ENCODE results near the gene EPC1.
A peak's percentile ranks its signal among the peaks of the same experiment; 100 is the strongest.
"Not testable (repeated sequence)": the region's sequence is repeated elsewhere in the genome, so short reads cannot be mapped to it uniquely, and the experiment has no call there.

EPC1 gene

DNA sequence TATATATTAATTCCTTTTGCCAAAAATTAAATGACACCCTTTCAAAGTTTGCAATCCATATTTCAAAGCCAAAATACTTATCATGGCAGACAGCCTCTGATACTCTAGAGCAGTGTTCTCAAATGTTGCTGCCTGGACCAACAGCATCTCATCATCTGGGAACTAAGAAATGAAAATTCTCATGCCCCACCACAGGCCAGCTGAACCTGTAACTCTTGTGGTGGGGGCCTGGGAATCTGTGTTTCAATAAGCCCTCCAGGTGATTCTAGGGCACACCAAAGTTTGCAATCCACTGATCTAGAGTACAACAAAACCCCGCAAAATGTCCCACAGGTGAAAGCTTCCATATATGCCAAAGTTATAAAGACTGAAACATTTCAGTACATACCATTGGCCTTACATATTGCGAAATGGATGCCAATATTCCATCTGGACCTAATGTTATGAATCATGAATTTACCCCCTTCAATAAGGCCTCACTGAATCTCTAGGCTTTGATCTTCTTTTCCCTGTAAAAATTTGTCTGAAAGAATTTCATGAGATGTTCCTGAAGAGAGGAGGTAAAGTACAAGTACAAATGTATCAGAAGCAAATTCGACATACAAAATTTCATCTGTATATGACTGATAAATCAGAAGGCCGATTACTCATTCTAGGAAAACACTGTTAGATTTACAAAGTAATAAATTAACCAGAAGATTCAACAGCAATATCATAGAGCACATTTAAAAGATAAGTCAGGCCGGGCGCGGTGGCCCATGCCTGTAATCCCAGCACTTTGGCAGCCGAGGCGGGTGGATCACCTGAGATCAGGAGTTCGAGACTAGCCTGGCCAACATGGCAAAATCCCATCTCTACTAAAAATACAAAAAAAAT, 25.3 kb upstream of the EPC1 start:
- no peak for DNase-seq

DNA sequence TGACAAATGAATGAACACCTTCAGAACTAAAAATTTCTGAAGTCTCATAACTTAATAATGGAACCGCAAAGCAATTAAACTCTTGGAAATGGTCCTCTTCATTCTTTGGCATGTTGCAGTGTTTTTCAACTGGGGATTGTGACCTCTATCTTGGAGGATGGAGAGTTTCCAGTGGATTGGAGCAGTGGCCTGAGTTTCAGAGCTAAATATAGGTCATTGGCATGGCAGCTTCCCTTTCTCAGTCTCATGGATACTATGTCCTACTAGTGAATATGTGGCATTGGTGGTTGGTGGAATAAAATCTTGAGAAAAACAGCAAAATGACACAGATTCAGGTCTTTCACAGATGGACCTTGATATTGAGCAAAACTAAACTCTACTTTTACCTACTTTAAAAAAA, 24.1 kb upstream of the EPC1 start:
- no peak for DNase-seq

DNA sequence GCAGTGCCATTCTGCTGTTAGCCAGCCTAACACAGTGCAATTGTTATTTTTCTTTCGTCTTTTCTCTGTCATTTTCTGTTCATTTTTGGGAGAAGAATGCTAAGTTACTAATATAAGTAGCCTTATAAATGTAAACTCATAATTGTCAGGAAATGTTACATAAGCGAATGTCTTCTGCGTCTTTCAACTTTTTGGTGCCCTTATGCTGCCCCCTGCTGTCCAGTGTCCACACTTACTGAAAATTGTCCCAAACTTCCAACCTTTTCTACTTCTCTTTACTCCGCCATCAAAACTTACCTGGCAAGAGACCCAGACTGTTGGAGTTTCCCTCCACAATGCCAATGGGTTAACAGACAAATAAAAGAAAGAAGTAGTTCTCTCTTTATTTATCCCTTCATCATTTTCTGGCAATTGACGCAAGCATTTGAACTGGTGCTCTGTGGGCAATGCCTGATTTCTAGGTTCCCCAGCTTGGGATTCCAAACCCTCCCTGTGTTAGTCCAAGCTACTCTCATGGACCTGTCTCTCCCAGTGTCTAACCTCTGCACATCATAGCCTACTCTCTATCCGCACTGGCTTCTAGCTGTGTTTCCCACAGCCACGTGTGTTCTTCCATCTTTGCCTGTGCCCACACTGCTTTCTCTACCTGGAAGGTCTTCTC, 21.0 kb upstream of the EPC1 start:
- DNase-seq, result peak; percentile 19

DNA sequence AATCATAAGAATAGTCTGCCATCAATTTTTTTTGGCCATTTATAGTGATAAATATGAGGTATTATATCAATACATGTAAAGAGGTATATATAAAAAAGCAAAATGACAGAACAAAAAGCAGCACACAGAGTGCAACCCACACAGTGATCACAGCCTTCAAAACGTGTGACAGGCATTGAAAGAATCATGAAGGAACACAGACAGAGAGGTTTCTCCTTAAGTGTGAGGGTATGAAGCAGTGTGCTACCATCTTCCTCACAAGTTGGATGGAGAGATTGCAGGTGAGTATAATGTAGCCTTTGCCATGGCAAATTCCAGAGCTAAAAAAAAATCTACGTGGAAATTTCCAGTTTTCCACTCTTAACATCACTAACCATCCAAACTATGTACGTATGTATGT, 19.6 kb upstream of the EPC1 start:
- no peak for DNase-seq

DNA sequence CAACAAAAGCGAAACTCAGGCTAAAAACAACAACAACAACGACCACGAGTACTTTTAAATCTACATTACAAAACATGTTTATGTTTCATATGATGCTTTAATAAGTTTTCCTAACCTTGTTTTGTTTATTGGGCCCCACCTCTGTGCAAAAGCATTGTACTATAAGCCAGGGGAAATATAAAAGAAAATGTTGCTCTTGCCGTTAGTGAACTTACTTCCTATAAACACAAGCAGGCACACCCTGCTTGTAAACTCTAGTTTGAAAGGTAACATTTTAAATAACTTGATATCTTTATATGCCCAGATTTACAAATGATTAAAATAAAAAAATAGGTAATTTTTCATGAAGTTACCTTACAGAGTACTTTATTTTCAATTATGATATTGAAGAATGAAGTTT, 19.2 kb upstream of the EPC1 start:
- no peak for DNase-seq

DNA sequence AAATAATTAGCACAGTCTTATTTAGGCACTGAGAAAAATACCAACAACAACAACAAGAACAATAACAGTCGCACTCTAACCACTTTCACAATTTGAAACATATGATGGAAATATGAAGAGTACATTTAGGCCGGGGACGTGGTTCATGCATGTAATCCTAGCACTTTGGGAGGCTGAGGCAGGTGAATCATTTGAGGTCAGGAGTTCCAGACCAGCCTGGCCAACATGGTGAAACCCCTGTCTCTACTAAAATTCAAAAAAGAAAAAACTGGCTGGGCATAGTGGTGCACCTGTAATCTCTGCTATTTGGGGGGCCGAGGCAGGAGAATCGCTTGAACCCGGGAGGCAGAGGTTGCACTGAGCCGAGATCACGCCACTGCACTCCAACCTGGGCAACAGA, 18.4 kb upstream of the EPC1 start:
- DNase-seq, result not testable (repeated sequence)

DNA sequence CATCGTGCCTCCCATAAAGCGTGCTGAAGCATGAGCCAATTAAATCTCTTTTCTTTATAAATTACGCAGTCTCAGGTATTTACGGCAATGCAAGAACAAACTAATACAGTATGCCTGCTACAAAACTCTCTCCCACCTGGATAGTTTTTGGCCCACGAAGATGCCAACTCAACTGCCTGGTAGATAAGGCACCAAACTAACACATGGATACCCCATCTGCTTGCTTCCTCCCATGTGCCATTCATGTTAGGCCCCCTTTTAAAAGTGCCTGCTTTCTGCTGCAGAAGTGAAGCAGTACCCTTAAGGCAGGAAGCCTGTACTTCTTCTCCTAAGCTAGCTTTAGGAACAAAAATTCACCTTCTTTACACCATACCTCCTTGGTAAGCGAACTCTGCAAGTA, 15.6 kb upstream of the EPC1 start:
- no peak for DNase-seq

DNA sequence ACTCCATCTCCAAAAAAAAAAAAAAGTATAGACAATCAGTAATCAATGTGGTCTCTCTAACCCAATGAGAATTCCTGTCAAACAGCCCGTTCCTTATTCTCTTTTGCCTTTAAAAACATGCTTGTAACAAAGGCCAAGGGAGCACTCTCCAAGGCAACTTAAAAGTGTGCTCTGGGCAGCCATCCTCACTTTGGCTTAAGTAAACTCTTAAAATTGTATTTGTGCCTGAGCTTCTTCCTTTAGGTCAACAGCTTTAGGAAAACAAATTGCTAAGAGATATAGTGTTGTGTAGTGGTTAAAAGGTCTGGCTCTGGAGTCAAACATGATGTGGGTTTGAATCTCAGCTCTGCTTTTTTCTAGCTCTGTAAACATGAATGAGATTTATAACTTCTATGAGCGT, 13.9 kb upstream of the EPC1 start:
- DNase-seq, result no peak

DNA sequence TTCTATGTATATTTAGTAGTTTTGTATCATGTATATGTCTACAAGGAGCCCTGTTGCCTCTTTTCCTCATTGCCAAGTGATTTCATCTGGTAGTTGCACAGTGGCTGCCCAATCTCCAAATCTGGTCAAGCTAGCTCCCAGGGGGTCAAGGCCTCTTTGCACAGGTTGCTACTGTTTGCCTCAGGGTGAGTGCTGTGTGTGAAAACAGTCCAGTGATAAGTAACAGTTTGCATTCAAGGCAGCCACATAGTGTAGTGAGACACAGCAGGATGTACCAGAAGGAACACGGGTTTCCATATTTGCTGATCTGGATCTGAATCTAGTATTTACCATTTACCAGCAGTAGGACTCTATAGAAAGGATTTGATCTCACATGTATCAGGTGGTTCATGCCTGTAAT, 13.3 kb upstream of the EPC1 start:
- DNase-seq, result no peak

DNA sequence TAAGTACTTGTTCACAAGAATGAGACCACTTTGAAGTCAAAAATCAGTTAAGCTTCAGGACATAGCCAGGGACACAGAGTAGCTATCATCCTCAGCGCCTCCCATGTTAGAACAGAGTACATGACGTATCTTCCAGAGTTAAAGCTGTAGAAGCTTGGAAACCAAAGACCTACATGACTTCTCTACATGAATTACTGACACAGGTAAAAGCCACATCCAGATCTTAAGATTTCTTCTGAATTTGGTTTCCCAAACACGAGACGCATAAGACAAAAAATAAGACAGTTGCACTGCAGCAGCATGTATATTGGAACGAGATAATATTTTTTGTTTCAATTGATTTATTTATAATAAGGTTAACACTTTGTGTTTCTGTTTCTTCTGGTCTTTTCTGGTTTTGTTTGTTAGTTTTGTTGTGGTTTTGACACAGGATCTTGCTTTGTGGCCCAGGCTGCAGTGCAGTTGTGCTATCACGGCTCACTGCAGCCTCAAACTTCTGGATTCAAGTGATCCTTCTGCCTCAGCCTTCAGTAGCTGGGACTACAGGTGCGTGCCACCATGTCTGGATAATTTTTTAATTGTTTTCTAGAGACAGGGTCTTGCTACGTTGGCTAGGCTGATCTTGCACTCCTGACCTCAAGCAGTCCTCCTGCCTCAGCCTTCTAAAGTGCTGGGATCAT, 10.2 kb upstream of the EPC1 start:
- DNase-seq, result no peak

DNA sequence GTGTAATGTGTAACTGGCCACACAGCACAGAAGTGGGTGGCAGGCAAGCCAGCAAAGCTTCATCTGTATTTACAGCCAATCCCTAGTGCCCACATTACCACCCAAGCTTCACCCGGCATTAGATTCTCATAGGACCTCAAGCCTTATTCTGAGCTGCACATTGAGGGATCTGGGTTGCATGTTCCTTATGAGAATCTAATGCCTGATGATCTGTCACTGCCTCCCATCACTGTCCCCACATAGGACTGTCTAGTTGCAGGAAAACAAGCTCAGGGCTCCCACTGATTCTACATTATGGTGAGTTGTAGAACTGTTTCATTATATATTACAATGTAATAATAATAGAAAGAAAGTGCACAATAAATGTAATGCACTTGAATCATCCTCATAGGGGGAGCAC, 7.7 kb upstream of the EPC1 start:
- not testable (repeated sequence) for DNase-seq

DNA sequence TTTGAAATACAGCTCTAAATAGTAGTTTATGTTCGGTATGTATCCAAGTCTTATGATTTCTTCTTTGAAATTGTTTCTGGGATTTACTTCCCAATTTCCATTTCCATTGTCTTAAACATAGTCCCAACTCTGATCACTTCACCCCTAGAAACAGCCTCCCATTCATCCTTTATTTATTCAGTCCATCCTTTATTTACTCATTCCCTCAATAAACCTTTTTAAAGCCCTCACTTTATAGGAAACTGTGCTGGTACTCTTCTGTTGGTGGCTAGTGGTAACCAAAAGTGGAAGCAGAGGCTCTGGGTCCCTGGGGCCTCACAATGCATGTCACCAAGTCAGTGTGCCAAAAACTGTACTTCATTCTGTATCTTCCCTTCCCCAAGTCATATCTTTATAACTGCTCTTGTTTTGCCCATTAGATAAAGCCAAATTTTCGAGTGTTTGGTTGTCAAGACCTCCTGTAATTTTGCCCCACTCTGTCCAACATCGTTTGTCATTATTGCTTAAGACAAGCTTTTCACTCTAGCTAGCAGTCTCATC, 3.9 kb upstream of the EPC1 start:
- DNase-seq, result no peak

DNA sequence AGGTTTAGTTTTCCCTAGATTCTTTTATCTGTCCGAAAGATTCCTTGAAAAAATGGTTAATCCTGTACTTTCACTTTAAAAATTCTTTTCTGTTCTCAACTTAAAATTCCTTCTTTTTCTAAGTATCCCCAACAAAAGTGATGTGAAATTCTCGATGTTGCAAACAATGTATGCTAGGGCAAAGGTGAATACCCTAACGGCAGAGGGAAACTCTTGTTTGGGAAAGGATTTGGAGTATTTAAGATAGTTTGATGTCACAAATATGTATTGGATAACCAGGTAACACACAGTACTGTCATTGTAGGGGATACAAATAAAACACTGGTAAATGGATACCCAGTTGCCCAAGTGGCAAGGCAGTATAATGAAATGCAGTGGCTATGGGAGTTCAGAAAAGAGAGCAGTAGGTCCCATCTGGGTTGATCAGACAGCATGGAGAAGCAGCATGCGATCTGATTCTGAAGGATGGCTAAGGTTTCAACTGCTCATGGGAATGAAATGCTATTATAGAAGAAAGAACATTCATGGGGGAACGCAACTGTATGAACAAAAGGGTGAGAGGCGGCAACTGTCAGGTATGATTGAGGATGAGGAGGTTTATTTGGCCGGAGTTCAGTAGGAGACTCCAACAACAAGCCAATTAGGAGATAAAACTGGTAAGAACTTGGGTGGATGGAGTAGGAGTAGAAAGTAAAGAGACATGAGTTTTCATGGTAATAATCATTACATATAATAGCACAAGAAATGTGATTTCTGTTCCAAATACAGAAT, 3.2 kb upstream of the EPC1 start:
- DNase-seq, result no peak

DNA sequence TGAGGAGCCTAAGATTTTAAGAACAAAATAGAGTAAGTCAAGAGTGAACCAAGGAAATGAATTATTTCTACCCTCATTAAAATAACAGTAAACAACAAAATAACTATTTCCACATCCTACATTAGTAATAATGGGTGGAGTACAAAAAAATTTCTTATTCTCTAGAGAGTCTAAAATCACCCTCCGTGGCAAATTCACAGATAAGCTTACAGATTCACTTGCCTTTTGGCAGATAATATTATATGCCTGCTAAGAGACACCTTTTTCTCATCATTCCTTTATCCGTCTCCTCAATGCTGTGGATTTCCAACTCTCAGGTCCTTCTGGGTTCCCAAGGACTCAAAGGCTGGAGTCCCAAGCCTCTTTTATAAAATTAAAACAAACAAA, 2.2 kb upstream of the EPC1 start:
- no peak for DNase-seq

DNA sequence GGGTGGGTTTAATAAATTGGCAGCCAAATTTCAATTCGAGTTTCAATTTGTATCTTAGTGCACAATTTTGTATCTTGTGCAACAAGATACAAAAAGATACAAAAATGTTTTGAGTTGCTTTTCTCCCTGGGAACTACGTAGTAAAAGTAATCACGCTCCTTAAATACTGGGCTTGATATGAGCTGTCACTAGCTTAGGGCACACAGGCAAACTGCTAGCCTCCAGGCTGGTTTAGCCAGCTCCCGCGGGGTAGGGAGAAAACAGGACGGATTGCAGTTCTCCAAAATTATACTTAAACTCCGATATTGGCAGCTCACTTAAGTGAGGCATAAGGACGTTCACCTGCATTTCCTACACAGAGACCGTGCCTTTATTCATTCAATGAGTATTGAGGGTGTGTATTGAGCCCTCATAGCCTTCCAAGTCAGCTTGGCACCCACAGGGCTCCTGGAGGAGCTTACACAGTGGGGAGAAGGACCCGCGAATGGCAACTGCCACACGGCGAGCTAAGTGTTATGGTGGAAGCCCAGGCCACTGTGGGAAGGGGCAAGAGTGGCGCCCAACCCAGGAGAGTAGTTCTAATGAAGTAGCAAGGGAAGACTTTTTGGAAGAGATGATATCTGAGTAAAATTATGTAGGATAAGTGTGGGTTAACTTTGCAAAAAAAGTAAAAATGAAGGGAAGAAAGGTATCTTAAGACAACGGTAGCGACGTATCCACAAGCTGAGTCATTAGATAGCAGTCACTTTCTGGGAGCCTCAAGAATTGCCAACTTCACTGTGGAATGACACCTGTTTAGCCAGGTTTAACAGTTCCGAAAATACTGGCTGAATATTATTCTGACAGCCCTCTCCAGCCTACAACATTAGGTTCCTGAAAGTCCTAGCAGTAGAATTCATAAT, 1.6 kb upstream of the EPC1 start:
- DNase-seq, result no peak

DNA sequence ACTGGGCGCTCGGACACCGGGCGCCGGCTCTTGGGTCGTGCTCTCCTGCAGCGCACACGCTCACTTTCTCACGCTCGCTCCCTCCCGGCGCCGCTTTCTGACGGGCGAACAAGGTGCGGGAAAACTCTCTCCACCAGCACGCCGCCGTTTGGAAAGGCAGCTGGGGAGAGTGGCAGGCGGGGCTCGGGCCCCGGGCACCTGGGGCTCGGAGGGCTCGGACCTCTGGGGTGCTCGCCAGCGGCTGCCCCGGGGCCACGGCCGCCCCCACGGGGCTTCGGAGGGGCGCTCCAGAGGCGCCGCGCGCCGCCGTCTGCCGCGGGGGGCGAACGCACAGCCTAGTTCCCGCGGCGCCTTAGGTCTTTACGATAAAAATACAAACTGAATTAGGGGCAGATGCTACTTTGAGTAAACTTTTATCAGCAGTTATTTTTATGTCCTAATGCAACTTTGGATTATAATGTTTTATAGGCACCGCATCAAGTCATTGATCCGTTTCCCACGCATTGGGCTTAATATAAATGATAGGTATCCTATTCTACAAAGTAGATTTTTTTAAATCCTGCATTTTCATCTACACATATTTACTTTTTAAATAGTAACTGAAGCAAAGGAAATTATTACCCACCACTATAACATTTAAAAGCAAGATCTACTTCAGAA, 535 bp upstream of the EPC1 start:
- DNase-seq, result no peak

DNA sequence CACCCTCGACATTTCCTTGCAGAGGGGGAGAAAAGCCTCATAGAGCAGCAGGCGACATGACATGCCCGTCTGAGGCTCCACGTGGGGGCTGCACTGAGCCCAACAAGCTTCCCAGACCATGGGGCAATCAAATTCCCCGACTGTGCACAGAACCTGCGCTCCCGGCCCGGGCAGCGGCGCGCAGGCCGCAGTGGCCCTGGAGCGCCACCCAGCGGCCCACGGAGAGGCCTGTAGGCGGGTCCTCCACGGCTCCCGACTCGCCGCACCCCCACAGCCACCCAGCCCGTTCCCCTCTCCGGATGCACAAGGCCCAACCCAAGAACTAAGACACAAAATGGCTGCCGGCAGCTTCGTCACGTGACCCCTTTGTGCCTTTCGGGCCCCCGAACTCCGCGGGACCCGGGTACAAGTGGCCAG, 816 bp downstream of the EPC1 start:
- DNase-seq, result peak; percentile 93

DNA sequence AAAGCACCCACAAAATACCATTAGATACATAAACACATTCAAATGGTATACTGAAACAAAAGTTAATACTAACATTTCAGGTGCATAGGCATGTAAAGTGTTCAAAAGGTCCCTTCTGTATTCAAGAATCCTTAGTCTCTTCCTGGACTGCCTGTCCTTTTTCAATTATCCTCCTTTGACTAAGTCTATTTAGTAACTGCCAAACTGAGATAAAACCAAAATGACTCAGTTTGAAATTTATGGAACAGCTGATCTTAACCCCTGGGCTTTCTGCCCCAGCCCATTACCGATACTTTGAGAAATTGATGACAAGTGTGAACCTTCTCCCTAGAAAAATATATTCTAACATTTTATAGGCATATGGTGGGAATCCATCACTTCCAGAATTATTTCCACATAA, 5.4 kb downstream of the EPC1 start:
- DNase-seq, result no peak

DNA sequence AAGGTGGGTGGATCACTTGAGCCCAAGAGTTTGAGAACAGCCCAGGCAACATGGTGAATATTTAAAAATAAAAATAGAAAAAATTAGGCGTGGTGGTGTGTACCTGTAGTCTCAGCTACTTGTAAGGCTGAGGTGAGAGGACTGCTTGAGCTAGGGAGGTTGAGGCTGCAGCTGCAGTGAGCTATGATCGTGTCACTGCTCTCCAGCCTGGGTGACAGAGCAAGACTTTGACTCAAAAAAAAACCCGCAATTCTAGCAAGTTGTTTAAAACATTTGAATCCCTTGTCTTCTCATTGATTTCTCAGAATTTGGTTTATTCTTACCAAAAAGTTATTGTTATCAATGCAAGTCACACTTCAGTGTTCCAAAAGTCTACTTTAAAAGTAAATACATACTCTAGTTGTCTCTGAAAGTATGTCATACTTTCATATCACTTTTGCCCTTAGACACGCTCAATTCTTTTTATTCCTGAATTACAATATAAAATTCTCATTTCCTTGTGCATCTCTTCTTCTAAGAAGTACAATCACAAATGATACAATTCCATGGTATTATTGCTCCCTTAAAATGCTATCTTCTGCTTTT, 6.3 kb downstream of the EPC1 start:
- DNase-seq, result no peak

DNA sequence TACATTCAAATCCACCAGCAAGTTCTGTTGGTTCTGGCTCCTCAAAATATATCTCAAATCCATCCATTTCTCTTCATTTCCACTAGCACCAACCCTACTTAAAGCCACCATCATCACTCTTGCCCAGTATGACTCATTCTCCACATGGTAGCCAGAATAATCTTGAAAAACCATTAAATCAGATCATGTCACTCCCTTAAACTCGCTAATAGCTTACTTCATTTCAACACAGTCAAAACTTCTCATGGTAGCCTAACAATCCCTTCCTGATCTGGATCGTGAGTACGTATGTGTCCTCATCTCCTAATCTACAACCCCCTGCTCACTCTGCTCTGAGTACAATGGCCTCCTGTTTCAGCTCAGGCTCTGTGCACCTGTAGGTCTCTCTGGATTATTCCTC, 8.7 kb downstream of the EPC1 start:
- no peak for DNase-seq

DNA sequence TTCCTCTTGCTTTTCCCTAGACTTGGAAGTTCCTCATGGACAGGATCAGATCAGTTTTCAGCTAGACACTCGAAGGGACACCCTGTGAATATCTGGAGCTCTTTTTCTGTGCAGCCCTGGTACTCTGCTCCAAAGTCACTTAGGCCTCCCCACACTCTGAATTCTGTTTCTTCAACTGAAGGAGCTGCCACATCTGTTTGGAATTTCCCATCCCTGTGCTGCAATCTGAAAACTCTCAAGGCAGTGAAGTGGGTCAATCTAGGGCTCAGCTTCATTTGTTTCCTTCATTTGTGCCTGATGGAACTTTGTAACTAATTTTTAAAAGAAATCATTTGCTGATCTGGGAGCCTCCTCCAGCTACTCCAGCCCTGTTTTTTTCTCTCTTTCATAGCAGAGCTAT, 9.6 kb downstream of the EPC1 start:
- DNase-seq, result no peak

All from GDM1 (cell line).